SH-SY5Y (cell line): Measurements from ENCODE around the gene ZNF555.

Experiments
- GATA2 ChIP-seq: IDR thresholded peaks from 2 replicates; pipeline ENCODE4 v1.6.1; 2011; ENCODE audit warnings: mild to moderate bottlenecking, low read depth, low read length
- GATA3 ChIP-seq: IDR thresholded peaks from 2 replicates; pipeline ENCODE4 v1.6.1; 2011; ENCODE audit warnings: low read depth, mild to moderate bottlenecking, low read length, moderate library complexity

DNA sequence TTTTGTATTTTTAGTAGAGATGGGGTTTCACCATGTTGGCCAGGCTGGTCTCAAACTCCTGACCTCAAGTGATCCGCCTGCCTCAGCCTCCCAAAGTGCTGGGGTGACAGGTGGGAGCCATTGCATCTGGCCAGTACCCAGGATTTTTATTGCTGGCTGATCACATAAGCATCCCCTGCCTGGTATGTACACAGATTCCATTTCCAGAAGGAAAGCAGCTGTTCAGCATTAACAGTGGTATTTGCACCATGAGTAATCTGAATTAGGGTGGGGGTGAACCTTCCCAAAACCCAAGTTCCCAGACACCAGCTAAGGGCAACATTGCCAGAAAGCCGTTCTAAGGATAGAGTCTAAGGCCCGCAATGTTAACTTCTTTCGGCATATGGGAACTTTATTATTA lies 7.3 kb downstream of the ZNF555 start:
- TF ChIP-seq GATA3 (no peak), GATA2 (no peak)
